NCI-H1694 treated with DMSO at 0.1 percent for 48 hours (cell line): ENCODE data around the gene FRAS1.
"Not testable (repeated sequence)": the region's sequence is repeated elsewhere in the genome, so short reads cannot be mapped to it uniquely, and the experiment has no call there.

Source experiments
- DNase-seq: peaks from one replicate; lab custom pipeline; 2025; lab: John Stamatoyannopoulos, UW

FRAS1 gene

DNA sequence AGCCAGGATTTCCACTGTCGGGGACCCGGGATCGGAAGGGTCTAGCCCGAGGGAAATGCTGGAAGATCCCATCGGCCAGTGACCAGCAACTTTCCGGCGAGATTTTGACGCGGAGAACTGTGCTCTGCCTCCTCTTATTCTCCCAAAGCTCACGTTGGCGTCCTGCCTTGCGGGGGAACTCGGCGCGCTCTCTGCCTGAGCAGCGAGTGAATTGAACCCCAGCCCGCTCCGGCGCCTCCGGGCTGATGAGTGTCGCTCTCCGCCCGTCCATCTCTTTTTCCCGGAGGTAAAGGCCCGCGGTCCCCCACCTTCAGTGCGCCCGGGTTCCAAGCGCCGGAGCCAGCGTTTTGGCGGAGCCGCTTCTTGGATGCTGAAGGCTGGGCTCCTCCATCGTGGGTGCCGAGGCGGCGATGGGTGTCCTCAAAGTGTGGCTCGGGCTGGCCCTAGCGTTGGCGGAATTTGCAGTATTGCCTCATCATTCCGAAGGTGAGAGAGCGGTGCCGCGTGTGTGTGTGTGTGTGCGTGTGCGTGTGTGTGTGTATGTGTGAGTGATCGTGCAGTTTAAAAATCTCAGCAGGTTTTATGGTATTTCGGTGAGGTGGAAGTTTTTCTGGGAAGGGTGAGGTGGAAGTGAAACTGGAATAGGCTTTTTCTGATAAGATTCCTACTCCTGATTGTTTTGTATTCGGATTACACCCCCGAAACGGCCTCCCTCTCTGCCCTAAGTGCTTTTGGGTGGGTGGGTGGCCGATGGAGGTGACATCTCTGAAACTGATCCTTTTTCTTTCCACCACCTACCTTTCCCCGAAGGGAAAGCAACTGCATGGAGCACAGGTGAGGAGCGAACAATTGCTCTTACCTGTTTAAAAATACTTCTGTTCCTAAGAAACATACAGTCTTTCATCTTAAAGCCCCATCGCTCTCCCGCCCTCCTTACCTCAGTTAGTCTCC, 752 bp downstream of the FRAS1 start:
- peak; percentile 29 for DNase-seq

DNA sequence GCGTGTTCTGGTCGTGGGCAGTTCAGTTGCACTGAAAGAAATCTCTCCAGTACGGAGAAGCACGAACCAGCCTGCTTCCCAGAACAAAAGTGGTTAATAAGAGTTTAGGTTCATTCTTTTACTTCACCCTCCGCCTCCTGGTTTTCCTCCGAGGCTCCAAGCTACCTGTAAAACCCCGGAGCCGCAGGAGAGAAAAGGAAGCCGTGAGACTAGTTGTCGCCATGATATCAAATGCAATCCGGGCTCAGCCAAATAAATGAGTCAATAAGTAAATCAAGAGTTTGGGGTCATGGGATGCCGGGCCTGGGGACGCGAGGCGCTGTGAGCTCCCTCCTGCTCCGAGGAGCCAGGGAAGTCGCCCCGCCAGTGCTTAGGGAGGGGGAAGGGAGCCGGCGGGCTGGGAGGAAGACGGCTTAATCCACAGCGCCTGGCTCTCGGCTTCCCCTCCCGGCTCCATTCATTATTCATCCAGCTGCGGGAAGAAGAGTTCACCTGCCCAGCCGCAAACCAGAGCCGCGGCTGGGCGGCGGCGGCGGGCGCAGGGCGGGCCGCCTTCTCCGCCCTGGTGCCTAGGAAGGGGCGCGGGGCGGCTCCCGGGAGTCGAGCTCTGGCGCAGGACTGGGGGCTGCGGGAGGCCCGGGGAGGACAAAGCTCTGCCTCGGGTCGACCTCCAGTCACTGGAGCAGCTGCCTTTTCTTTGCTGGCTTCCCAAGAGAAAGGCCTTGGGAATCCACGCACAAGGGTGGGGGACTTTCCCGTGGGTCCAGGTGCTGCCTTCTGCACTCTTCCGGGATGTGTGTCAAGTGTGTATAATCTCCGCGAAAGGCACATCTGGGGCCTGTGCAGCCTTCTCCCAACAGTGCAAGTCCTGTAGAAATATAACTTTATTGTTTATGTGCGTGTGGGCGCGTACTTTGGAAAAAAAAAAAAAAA, 1.7 kb downstream of the FRAS1 start:
- no peak for DNase-seq

DNA sequence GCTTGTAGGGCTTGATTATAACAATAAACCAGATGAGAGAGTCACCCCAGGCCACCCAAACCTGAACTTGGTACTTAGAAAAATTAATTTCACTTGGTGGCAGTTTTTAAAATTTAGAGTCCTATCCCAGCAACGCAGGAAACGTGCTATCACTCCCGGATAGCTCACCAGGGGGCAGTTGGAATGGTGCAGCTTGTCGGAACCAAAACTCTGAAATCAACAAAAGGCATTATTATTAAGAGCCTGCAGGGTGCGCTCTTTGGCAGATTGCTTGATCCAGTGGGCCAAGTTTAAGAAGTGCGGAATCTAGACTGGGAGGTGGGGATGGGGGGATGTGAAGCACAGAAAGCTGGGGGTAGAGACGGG, 2.4 kb downstream of the FRAS1 start:
- DNase-seq = peak; percentile 83

DNA sequence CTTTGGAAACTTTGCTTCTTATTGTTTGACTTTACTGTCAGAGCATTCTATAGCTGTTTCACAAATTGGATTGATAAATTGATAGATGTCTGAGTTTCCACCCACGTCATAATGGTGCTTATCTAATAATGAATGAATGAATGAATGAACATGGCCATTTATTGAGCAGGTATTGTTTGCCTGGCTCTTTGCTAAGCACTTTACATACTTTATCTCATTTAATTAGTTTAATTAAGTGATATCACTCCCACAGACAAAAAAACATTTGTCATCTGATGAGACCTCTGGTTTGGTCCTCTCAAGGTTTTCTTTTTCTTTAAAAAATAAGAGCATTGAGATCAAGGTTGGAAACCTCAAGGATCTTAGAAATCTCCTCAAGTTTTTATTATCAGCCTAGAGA, 2.8 kb downstream of the FRAS1 start:
- no peak for DNase-seq

DNA sequence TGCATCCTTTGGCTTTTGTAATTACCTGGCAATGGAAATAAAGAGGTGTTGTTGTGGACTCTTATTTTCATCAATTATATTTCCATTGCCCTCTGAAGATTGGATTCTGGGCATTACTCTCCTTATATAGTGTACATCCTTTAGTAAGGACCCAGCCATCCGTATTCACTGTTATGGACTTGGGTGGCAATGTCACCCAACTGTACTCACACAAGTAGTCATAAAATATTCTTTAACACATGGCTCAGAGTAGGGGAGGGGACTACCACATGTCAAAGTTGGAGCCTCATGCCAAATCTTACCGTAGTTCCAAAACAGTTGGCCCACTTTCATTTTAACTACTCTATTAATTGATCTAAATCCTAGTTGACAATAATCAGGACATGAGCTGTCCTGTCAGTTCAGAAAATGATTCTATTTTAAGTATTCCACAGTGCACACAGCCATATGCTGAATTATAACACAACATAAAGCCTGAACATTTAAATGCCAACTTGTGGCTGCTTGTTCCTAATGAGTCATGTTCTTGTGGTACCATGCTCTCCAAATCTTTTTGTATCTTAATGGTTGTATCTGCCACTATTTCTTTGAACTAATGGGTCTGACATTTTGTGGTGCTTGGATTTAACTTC, 4.9 kb downstream of the FRAS1 start:
- DNase-seq = peak; percentile 81

GRCh38 chr4:78065508-78066192, 8.5 kb downstream of the FRAS1 start:
- no peak for DNase-seq

- DNase-seq = no peak
These were observed 11.4 kb downstream of the FRAS1 start for GRCh38 chr4:78068481-78068880.

GRCh38 chr4:78069319-78069718, 12.2 kb downstream of the FRAS1 start:
- DNase-seq = no peak

DNA sequence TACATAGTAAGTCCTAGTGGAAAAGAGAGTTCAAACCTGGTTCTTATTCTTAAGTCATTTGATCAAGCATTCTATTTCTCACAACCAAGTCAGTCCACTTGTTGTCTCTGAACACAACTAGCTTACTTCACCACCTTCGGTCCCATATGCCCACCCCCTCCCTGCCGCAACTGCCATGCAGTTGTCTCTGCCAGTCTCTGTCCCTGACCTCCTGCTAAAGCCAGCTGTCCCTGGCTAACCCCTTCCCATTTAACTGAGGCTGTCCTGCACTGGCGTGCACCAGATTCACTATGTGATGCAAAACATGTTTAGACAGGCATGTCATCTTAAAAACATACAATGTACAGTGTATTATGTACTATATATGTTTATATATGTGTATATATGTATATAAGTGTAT, 12.7 kb downstream of the FRAS1 start:
- DNase-seq = no peak

DNA sequence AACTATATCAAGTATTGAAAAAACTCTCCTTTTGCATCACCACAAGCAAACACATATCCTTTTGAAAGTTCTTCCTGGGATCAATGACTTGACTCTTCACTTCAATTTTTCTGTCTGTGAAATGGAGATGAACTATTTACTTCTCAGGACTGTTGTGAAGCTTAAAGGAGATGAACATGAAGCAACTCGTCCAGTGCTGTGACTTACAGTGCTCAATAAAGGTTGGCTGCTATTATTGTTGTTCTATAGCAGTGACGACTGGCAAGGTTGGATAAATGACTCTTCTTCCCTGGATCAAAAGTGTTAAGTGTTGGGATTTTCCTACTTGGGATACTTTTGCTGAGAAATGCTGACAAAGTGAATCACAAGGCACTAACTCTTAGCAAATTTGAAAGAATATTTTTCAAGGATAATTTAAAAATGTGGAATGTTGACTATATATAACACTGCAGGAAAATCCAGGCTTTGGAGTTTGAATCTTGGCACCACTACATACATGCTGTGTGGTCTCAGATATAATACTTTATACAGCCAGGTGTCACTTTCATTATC, 13.7 kb downstream of the FRAS1 start:
- DNase-seq = no peak

- DNase-seq = no peak
These were observed 17.6 kb downstream of the FRAS1 start for GRCh38 chr4:78074759-78075158.

GRCh38 chr4:78075986-78076385, 18.9 kb downstream of the FRAS1 start:
- DNase-seq = no peak

DNA sequence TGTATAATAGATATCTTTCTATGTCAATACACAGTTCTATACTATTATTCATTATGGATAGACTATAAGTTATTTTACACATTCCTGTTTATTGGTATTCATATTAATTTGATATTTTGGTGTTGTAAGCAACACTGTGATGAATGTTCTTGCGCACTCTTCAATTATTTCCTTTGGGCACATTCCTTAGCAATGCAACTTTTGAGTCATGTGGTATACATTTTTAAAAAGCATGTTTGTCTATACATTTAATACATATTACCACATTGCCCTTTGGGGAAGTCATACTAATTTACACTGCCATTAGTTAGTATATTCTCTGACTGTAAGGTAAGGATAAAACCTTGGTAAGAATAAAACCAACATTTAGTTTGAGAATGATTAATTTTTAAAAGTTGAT, 21.0 kb downstream of the FRAS1 start:
- DNase-seq = no peak

- DNase-seq = peak; percentile 70
These were observed 22.8 kb downstream of the FRAS1 start for GRCh38 chr4:78079726-78080430.

GRCh38 chr4:78081541-78081940, 24.4 kb downstream of the FRAS1 start:
- DNase-seq = no peak

- DNase-seq = no peak
These were observed 25.9 kb downstream of the FRAS1 start for GRCh38 chr4:78083035-78083434.

- DNase-seq = no peak
These were observed 34.4 kb downstream of the FRAS1 start for GRCh38 chr4:78091534-78091933.

DNA sequence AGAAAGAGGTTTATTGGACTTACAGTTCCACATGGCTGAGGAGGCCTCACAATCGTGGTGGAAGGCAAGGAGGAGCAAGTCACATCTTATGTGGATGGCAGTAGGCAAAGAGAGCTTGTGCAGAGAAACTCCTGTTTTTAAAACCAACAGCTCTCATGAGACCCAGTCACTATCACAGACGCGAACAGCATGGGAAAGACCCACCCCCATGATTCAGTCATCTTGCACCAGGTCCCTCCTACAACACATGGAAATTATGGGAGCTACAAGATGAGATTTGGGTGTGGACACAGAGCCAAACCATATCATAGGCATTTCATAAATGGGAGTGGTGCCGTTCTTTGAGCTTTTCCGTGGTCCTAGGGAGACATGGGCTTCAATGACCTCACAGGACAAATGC, 35.2 kb downstream of the FRAS1 start:
- DNase-seq = not testable (repeated sequence)

GRCh38 chr4:78092850-78093249, 35.7 kb downstream of the FRAS1 start:
- DNase-seq = no peak

GRCh38 chr4:78095081-78095480, 38.0 kb downstream of the FRAS1 start:
- no peak for DNase-seq

- no peak for DNase-seq
These were observed 41.9 kb downstream of the FRAS1 start for GRCh38 chr4:78099058-78099457.
